H9 (cell line): ENCODE data around the gene IGDCC3. TPM values are rescaled to one million over a fixed set of nuclear protein-coding genes. Genes with fewer than 3 reads are reported as not detected.

Experiments
- DNase-seq: peaks from one replicate; pipeline ENCODE4 v3.0.0-alpha.2; 2017
- H2AFZ ChIP-seq: one replicate; pipeline ENCODE4 v1.6.1; 2013; ENCODE audit warnings: mild to moderate bottlenecking, low read length, control low read depth, moderate library complexity
- H2AK5ac ChIP-seq: 2 replicates; pipeline ENCODE4 v1.6.1; 2013; ENCODE audit warnings: low read length, control low read depth, mixed read lengths; ENCODE audit not compliant: insufficient read length
- H2BK120ac ChIP-seq: one replicate; pipeline ENCODE4 v1.6.1; 2013; ENCODE audit warnings: low read depth, mild to moderate bottlenecking, low read length, control low read depth, inconsistent platforms; ENCODE audit not compliant: poor library complexity, severe bottlenecking
- H2BK12ac ChIP-seq: 2 replicates; pipeline ENCODE4 v1.6.1; 2013; ENCODE audit warnings: low read length, control low read depth, mixed read lengths, low read depth; ENCODE audit not compliant: insufficient read length
- H2BK15ac ChIP-seq: 2 replicates; pipeline ENCODE4 v1.6.1; 2013; ENCODE audit warnings: low read depth, low read length, control low read depth
- H2BK20ac ChIP-seq: one replicate; pipeline ENCODE4 v1.6.1; 2013; ENCODE audit warnings: low read depth, mild to moderate bottlenecking, low read length, control low read depth, inconsistent platforms; ENCODE audit not compliant: poor library complexity, severe bottlenecking
- H2BK5ac ChIP-seq: 2 replicates; pipeline ENCODE4 v1.6.1; 2013; ENCODE audit warnings: low read length, control low read depth, mixed read lengths; ENCODE audit not compliant: insufficient read length
- H3K14ac ChIP-seq: 2 replicates; pipeline ENCODE4 v1.6.1; 2013; ENCODE audit warnings: low read length, control low read depth; ENCODE audit not compliant: insufficient read depth
- H3K18ac ChIP-seq: 2 replicates; pipeline ENCODE4 v1.6.1; 2013; ENCODE audit warnings: low read depth, mild to moderate bottlenecking, mixed read lengths, low read length, control low read depth; ENCODE audit not compliant: insufficient read length
- H3K23ac ChIP-seq: 2 replicates; pipeline ENCODE4 v1.6.1; 2013; ENCODE audit warnings: low read length, control low read depth, mixed read lengths, low read depth; ENCODE audit not compliant: insufficient read length
- H3K23me2 ChIP-seq: 2 replicates; pipeline ENCODE4 v1.6.1; 2013; ENCODE audit warnings: low read depth, mild to moderate bottlenecking, mixed read lengths, low read length, control low read depth; ENCODE audit not compliant: insufficient read length, poor library complexity, severe bottlenecking
- H3K27ac ChIP-seq: 2 replicates; pipeline ENCODE4 v1.5.1; 2013; ENCODE audit warnings: low read length, control low read depth, mixed read lengths, low read depth; ENCODE audit not compliant: insufficient read length
- H3K27me3 ChIP-seq: 2 replicates; pipeline ENCODE4 v1.6.1; 2013; ENCODE audit warnings: low read length, control low read depth, inconsistent platforms; ENCODE audit not compliant: insufficient read depth
- H3K4ac ChIP-seq: 2 replicates; pipeline ENCODE4 v1.6.1; 2013; ENCODE audit warnings: low read depth, mild to moderate bottlenecking, control low read depth, inconsistent platforms, low read length, moderate library complexity
- H3K4me1 ChIP-seq: 2 replicates; pipeline ENCODE4 v1.6.1; 2013; ENCODE audit warnings: low read length, control low read depth, inconsistent platforms; ENCODE audit not compliant: insufficient read depth
- H3K4me2 ChIP-seq: 2 replicates; pipeline ENCODE4 v1.6.1; 2013; ENCODE audit warnings: low read length, control low read depth, mixed read lengths; ENCODE audit not compliant: insufficient read length, insufficient read depth
- H3K56ac ChIP-seq: 2 replicates; pipeline ENCODE4 v1.6.1; 2013; ENCODE audit warnings: low read depth, mild to moderate bottlenecking, mixed read lengths, low read length, control low read depth; ENCODE audit not compliant: insufficient read length
- H3K79me1 ChIP-seq: 2 replicates; pipeline ENCODE4 v1.6.1; 2013; ENCODE audit warnings: low read depth, mild to moderate bottlenecking, moderate library complexity, low read length, control low read depth, inconsistent platforms; ENCODE audit not compliant: insufficient read depth, poor library complexity, severe bottlenecking
- H3K79me2 ChIP-seq: 2 replicates; pipeline ENCODE4 v1.6.1; 2013; ENCODE audit warnings: low read length, control low read depth, inconsistent platforms; ENCODE audit not compliant: insufficient read depth
- H3K9ac ChIP-seq: 2 replicates; pipeline ENCODE4 v1.6.1; 2013; ENCODE audit warnings: low read length, control low read depth, mixed read lengths; ENCODE audit not compliant: insufficient read length; ENCODE audit errors: extremely low read depth
- H3K9me3 ChIP-seq: one replicate; pipeline ENCODE4 v1.6.1; 2013; ENCODE audit warnings: low read depth, low read length, inconsistent platforms; ENCODE audit not compliant: control insufficient read depth
- H3T11ph ChIP-seq: one replicate; pipeline ENCODE4 v1.6.1; 2013; ENCODE audit warnings: mild to moderate bottlenecking, low read length, control low read depth, inconsistent platforms
- H4K20me1 ChIP-seq: one replicate; pipeline ENCODE4 v1.6.1; 2013; ENCODE audit not compliant: control insufficient read depth, insufficient read length, insufficient read depth
- H4K5ac ChIP-seq: 2 replicates; pipeline ENCODE4 v1.6.1; 2013; ENCODE audit warnings: low read depth, mild to moderate bottlenecking, mixed read lengths, low read length, control low read depth; ENCODE audit not compliant: insufficient read length
- H4K8ac ChIP-seq: replicated peaks from 2 replicates; pipeline ENCODE4 v1.6.1; 2013; ENCODE audit warnings: low read length, control low read depth, mixed read lengths, low read depth; ENCODE audit not compliant: insufficient read length
- H4K91ac ChIP-seq: 2 replicates; pipeline ENCODE4 v1.6.1; 2013; ENCODE audit warnings: low read depth, mild to moderate bottlenecking, moderate library complexity, mixed read lengths, low read length, control low read depth; ENCODE audit not compliant: insufficient read length
- H3K27ac Mint-ChIP-seq, 3 experiments: 2 replicates in 2 of 3; 3 replicates in 1 of 3; pipeline ENCODE4 v1.8.0; 2020 to 2021; ENCODE audit warnings: mixed read lengths in 3 of 3, mild to moderate bottlenecking in 1 of 3, moderate library complexity in 1 of 3
- H3K27me3 Mint-ChIP-seq: 2 replicates; pipeline ENCODE4 v1.8.0; 2021; ENCODE audit warnings: low read depth, mild to moderate bottlenecking, moderate library complexity, mixed read lengths
- H3K36me3 Mint-ChIP-seq, 3 experiments: 2 replicates in 2 of 3; 3 replicates in 1 of 3; pipeline ENCODE4 v1.8.0; 2020 to 2021; ENCODE audit warnings: low read depth in 3 of 3, mixed read lengths in 3 of 3; ENCODE audit not compliant: insufficient read depth in 1 of 3
- H3K4me1 Mint-ChIP-seq, 2 experiments: 2 replicates each; pipeline ENCODE4 v1.8.0; 2020; ENCODE audit warnings: mixed read lengths in 2 of 2
- H3K4me3 Mint-ChIP-seq, 2 experiments: 2 replicates in 1 of 2; 3 replicates in 1 of 2; pipeline ENCODE4 v1.8.0; 2020 to 2021; ENCODE audit warnings: mild to moderate bottlenecking in 2 of 2, mixed read lengths in 2 of 2, moderate library complexity in 1 of 2
- H3K9me3 Mint-ChIP-seq, 2 experiments: 2 replicates in 1 of 2; 3 replicates in 1 of 2; pipeline ENCODE4 v1.8.0; 2020; ENCODE audit warnings: mild to moderate bottlenecking in 2 of 2, mixed read lengths in 2 of 2, moderate library complexity in 1 of 2
- WGBS: extraction: QIAGEN DNeasy Blood & Tissue Kit; methylation state at CpG from one replicate; pipeline ENCODE4 v1.1.7; 2013; ENCODE audit warnings: missing lambda C conversion rate, low lambda C conversion rate, mixed read lengths; ENCODE audit not compliant: insufficient read length; ENCODE audit errors: extremely low coverage; 5-methylcytosine and 5-hydroxymethylcytosine counted together
- total RNA-seq: library from RNA; stranded (reverse); gene quantifications from 2 replicates; pipeline ENCODE4 v1.2.1, GENCODE V29; 2021
- TF ChIP-seq, protein P1 (sequence below): fragments of 200-600 bp; sonication (generic); conservative IDR thresholded peaks from 3 replicates; pipeline ENCODE4 v1.8.0; 2021; ENCODE audit warnings: antibody characterized with exemption, mild to moderate bottlenecking

IGDCC3 gene
- total RNA-seq, 1 experiment from 2014 or later = 18.9 TPM

DNA sequence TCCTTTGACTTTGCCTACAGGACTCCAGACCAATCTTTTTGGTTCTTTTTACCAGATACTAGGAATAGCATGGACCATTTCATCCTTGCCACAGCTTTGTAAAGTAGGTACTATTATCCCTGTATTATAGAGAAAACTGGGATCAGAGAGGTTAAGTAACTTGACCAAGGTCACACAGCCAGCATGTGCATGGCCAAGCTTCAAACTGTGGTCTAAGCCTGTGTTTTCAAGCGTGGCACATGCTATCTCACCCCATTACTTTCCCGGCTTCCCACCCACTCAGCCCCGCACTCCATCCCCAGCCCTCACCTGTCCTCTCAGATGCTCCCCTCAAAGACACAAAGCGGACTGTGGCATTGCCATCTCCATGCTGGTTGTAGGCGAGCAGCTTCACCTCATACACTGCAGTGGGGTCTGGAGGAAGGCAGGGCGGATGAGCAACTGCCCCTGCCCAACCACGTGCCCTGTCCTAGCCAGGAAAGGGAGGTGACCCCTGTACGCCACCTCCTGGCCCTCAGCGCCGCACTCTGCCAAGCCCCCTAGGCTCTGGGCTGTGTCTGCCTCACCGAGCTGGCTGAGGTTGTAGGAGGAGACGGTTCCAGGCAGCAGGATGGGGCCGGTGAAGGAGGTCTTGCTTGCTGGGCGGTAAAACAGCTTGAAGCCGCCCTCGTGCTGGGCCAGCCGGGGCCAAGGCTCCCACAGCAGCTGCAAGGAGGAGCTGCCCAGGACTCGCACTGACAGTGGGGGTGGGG is 47.6 kb downstream of the IGDCC3 start:
- H3K4me1 ChIP-seq = no peaks in the 10 kb centered on the region; the same call in 1 of the 2 replicates
- no peaks in the 10 kb centered on the region for H4K20me1 ChIP-seq
- no peaks in the 10 kb centered on the region for H3K23me2 ChIP-seq
- H3K4me3 Mint-ChIP-seq = no peak overlapping the region
- H4K91ac ChIP-seq = no peak overlapping the region
- H3K4ac ChIP-seq = no peak overlapping the region
- no peak overlapping the region for H3T11ph ChIP-seq
- no peak overlapping the region for H2AK5ac ChIP-seq
- no peaks in the 10 kb centered on the region for H3K9me3 ChIP-seq
- H3K56ac ChIP-seq = no peak overlapping the region
- no peak overlapping the region for H2BK12ac ChIP-seq
- H3K27me3 ChIP-seq = no peaks in the 10 kb centered on the region
- no peak overlapping the region for H2BK15ac ChIP-seq
- peaks cover 19 to 28% (median 25%) of the 10 kb centered on the region in 3 experiments; a peak in 6 of 7 replicates for H3K36me3 Mint-ChIP-seq
- no peaks in the 10 kb centered on the region for H3K79me2 ChIP-seq
- no peak overlapping the region for H3K18ac ChIP-seq
- H2AFZ ChIP-seq = no peak overlapping the region
- no peak overlapping the region for H3K4me2 ChIP-seq
- no CpG with 5 or more reads among the region's 18 CpGs for WGBS
- no peak overlapping the region for H2BK20ac ChIP-seq
- H3K27ac Mint-ChIP-seq = no peak overlapping the region
- no peak overlapping the region for H3K23ac ChIP-seq
- no peak overlapping the region for H4K5ac ChIP-seq
- peaks cover 27 to 33% of the 10 kb centered on the region in 2 experiments for H3K4me1 Mint-ChIP-seq
- no peaks in the 10 kb centered on the region for H3K79me1 ChIP-seq
- no peak overlapping the region for H3K14ac ChIP-seq
- no peak for DNase-seq
- no peak overlapping the region for H3K27ac ChIP-seq
- no peak overlapping the region for H4K8ac ChIP-seq
- no peak overlapping the region for H2BK120ac ChIP-seq
- H3K9me3 Mint-ChIP-seq = no peaks in the 10 kb centered on the region; a peak in 1 of 5 replicates
- H3K27me3 Mint-ChIP-seq = no peaks in the 10 kb centered on the region; the same call in 1 of the 2 replicates
- TF ChIP-seq, protein P1, sequence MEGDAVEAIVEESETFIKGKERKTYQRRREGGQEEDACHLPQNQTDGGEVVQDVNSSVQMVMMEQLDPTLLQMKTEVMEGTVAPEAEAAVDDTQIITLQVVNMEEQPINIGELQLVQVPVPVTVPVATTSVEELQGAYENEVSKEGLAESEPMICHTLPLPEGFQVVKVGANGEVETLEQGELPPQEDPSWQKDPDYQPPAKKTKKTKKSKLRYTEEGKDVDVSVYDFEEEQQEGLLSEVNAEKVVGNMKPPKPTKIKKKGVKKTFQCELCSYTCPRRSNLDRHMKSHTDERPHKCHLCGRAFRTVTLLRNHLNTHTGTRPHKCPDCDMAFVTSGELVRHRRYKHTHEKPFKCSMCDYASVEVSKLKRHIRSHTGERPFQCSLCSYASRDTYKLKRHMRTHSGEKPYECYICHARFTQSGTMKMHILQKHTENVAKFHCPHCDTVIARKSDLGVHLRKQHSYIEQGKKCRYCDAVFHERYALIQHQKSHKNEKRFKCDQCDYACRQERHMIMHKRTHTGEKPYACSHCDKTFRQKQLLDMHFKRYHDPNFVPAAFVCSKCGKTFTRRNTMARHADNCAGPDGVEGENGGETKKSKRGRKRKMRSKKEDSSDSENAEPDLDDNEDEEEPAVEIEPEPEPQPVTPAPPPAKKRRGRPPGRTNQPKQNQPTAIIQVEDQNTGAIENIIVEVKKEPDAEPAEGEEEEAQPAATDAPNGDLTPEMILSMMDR = 0 out of 3 replicates have a peak, but pooled peaks have one; percentile 12
- no peak overlapping the region for H2BK5ac ChIP-seq
- H3K9ac ChIP-seq = no peak overlapping the region
